ENCODE data around the gene TIMM17A.
"Not testable (repeated sequence)": the region's sequence is repeated elsewhere in the genome, so short reads cannot be mapped to it uniquely, and the experiment has no call there.

Gene TIMM17A

DNA sequence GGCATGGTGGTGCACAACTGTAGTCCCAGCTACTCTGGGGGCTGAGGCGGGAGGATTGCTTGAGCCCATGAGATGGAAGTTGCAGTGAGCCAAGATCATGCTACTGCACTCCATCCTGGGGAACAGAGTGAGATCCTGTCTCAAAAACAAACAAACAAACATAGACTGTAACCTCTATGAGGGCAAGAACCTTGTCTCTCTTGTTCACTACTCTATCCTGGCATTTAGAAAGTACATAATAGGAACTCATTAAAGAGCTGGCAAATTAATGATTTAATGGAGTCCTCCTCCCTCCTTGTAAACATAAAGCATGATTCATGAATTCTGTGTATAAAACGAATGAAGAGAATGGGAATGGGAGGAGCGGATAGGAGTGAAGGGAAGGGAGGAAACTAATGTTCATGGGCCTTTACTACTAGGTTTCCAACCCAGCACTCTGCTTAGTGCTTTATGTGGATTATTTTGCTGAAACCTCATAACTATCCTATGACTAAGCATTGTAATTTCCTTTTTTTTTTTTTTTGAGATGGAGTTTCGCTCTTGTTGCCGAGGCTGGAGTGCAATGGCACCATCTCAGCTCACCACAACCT lies 17.6 kb upstream of the TIMM17A start:
- H3K27ac ChIP-seq, result no peak overlapping the region
- H3K27me3 ChIP-seq (replicated peaks), result no peaks in the 10 kb centered on the region
- TF ChIP-seq CTCF (IDR thresholded peaks at IDR 0.05; ENCODE audit: low read depth, low read length, missing control alignments), result no peak
- no peak overlapping the region for H3K4me3 ChIP-seq (ENCODE audit: low read depth, low read length)
- in situ Hi-C loops (cut with HindIII; ENCODE audit: low pct_ligation_motif_present, low sequenced_read_pairs), result no loop called here
- H3K36me3 ChIP-seq (replicated peaks), result no peaks in the 10 kb centered on the region
- DNase-seq, result peak; percentile 42

GRCh38 chr1:201938440-201939035 lies 16.8 kb upstream of the TIMM17A start:
- no peak for TF ChIP-seq CTCF (IDR thresholded peaks at IDR 0.05; ENCODE audit: low read depth, low read length, missing control alignments)
- no peak overlapping the region for H3K27ac ChIP-seq
- no peaks in the 10 kb centered on the region for H3K27me3 ChIP-seq (replicated peaks)
- no peaks in the 10 kb centered on the region for H3K36me3 ChIP-seq (replicated peaks)
- in situ Hi-C loops (cut with HindIII; ENCODE audit: low pct_ligation_motif_present, low sequenced_read_pairs), result no loop called here
- no peak for DNase-seq
- no peak overlapping the region for H3K4me3 ChIP-seq (ENCODE audit: low read depth, low read length)

DNA sequence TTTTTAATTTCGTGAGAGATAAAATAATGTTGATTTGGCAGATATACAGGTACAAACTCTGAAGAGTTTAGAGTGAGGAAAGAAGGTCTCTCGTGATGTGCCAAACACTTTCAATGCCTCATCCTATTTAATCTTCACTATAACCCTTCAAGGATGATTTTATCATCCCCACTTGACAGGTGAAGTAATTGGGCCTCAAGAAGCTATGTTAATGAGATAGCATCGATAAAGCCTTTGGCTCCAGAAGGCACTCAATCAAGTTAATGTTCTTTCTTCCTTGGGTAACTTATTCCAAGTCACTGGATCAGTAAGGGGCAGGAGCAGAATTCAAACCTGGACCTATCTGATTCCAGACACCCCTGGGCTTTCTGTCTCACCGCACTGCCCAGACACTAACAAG lies 16.2 kb upstream of the TIMM17A start:
- TF ChIP-seq CTCF (IDR thresholded peaks at IDR 0.05; ENCODE audit: low read depth, low read length, missing control alignments), result no peak
- no peaks in the 10 kb centered on the region for H3K36me3 ChIP-seq (replicated peaks)
- DNase-seq, result no peak
- H3K4me3 ChIP-seq (ENCODE audit: low read depth, low read length), result no peak overlapping the region
- in situ Hi-C loops (cut with HindIII; ENCODE audit: low pct_ligation_motif_present, low sequenced_read_pairs), result no loop called here
- H3K27ac ChIP-seq, result no peak overlapping the region
- no peaks in the 10 kb centered on the region for H3K27me3 ChIP-seq (replicated peaks)

- no peak for TF ChIP-seq CTCF (IDR thresholded peaks at IDR 0.05; ENCODE audit: low read depth, low read length, missing control alignments)
- no peak for DNase-seq
- no peak overlapping the region for H3K4me3 ChIP-seq (ENCODE audit: low read depth, low read length)
- H3K27me3 ChIP-seq (replicated peaks), result no peaks in the 10 kb centered on the region
- H3K27ac ChIP-seq, result no peak overlapping the region
- H3K36me3 ChIP-seq (replicated peaks), result no peaks in the 10 kb centered on the region
- in situ Hi-C loops (cut with HindIII; ENCODE audit: low pct_ligation_motif_present, low sequenced_read_pairs), result no loop called here
Observed at GRCh38 chr1:201939574-201939973, 15.7 kb upstream of the TIMM17A start.

DNA sequence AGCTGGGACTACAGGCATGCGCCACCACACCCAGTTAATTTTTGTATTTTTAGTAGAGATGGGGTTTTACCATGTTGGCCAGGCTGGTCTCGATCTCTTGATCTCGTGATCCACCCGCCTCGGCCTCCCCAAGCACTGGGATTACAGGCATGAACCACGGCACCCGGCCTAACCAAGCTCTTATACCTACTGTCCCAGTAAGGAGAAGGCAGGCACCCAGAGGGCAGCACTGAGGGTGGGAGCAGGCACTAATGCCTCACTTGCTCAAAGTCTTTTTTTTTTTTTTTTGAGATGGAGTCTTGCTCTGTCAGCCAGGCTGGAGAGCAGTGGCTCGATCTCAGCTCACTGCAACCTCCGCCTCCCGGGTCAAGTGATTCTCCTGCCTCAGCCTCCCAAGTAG lies 15.0 kb upstream of the TIMM17A start:
- in situ Hi-C loops (cut with HindIII; ENCODE audit: low pct_ligation_motif_present, low sequenced_read_pairs); H3K36me3 ChIP-seq (replicated peaks); H3K4me3 ChIP-seq (ENCODE audit: low read depth, low read length); DNase-seq; H3K27me3 ChIP-seq (replicated peaks); H3K27ac ChIP-seq: not testable (repeated sequence)

- no peak for DNase-seq
- Histone ChIP-seq H3K4me3 (ENCODE audit: low read depth, low read length) (no peak overlapping the region), H3K27ac (no peak overlapping the region), H3K27me3 (replicated peaks) (no peaks in the 10 kb centered on the region), H3K36me3 (replicated peaks) (no peaks in the 10 kb centered on the region)
- in situ Hi-C loops (cut with HindIII; ENCODE audit: low pct_ligation_motif_present, low sequenced_read_pairs), result no loop called here
- TF ChIP-seq CTCF (IDR thresholded peaks at IDR 0.05; ENCODE audit: low read depth, low read length, missing control alignments), result no peak
Observed at GRCh38 chr1:201941420-201942128, 13.7 kb upstream of the TIMM17A start.

All from brain microvascular endothelial cell (primary cell).